B cell (primary cell): ENCODE data around the gene STARD4. TPM values are rescaled to one million over a fixed set of nuclear protein-coding genes. Genes with fewer than 3 reads are reported as not detected.

ENCODE experiments used
- ATAC-seq: fragments of 200-7000 bp; cut with Tn5 transposase; one replicate; pipeline ENCODE4 v1.10.0; 2021; ENCODE audit warnings: low read depth, mild to moderate bottlenecking, moderate number of reproducible peaks, moderate library complexity
- CTCF ChIA-PET: fragments of 350-600 bp; sonication (Branson Sonifier 250); formaldehyde crosslinking; loops from one replicate; lab custom pipeline; 2021; ENCODE audit warnings: antibody characterized with exemption, inconsistent platforms; lab: Charles Lee
- POLR2A ChIA-PET: fragments of 350-600 bp; sonication (Branson Sonifier 250); formaldehyde crosslinking; loops from one replicate; lab custom pipeline; 2021; ENCODE audit warnings: antibody characterized with exemption; lab: Charles Lee
- DNase-seq: peaks from one replicate; pipeline ENCODE4 v3.0.0; 2013
- H2AFZ ChIP-seq: 2 replicates; pipeline ENCODE4 v1.6.1; 2012; ENCODE audit warnings: mild to moderate bottlenecking, low read depth, low read length; ENCODE audit not compliant: insufficient read depth, poor library complexity, severe bottlenecking
- H3K27ac ChIP-seq, 2 donors: 1 replicate in 1 of 2; 2 replicates in 1 of 2; pipeline ENCODE4 v1.5.1; 2012 to 2013; ENCODE audit warnings: low read length in 2 of 2, mild to moderate bottlenecking in 2 of 2, moderate library complexity in 1 of 2
- H3K27me3 ChIP-seq, 4 experiments: fragments of 200-600 bp in 1 of 4; sonication (generic) in 1 of 4; replicated peaks in 1 of 4; 1 replicate in 2 of 4; 2 replicates in 2 of 4; pipeline versions ENCODE4 v1.6.1 to v1.7.0; 2013 to 2016; ENCODE audit warnings: low read length in 3 of 4, mild to moderate bottlenecking in 2 of 4, mixed read lengths in 1 of 4, moderate library complexity in 1 of 4; ENCODE audit not compliant: insufficient read depth in 4 of 4, control insufficient read depth in 3 of 4; ENCODE audit errors: control extremely low read depth in 1 of 4
- H3K36me3 ChIP-seq, 2 experiments: replicated peaks in 1 of 2; 1 replicate in 1 of 2; 2 replicates in 1 of 2; pipeline versions ENCODE4 v1.6.1 to v1.7.1; 2013; ENCODE audit warnings: low read length in 1 of 2; ENCODE audit not compliant: insufficient read depth in 2 of 2, control insufficient read depth in 1 of 2; ENCODE audit errors: control extremely low read depth in 1 of 2, extremely low read depth in 1 of 2
- H3K4me1 ChIP-seq, 2 donors: fragments of 200-600 bp in 1 of 2; sonication (generic) in 1 of 2; 1 replicate in 1 of 2; 2 replicates in 1 of 2; pipeline versions ENCODE4 v1.5.1 to v1.6.1; 2013 to 2017; ENCODE audit warnings: low read length in 2 of 2; ENCODE audit not compliant: control insufficient read depth in 2 of 2, insufficient read depth in 2 of 2
- H3K4me2 ChIP-seq: replicated peaks from 2 replicates; pipeline ENCODE3; 2012; ENCODE audit warnings: mild to moderate bottlenecking, low read depth, low read length; ENCODE audit not compliant: poor library complexity, severe bottlenecking
- H3K4me3 ChIP-seq, 5 experiments: fragments of 200-600 bp in 1 of 5; sonication (generic) in 1 of 5; 1 replicate in 3 of 5; 2 replicates in 2 of 5; pipeline versions ENCODE4 v1.5.1 to v1.7.0; 2011 to 2016; ENCODE audit warnings: low read length in 4 of 5, mild to moderate bottlenecking in 4 of 5, low read depth in 2 of 5, control low read depth in 1 of 5, moderate library complexity in 1 of 5; ENCODE audit not compliant: insufficient read depth in 1 of 5; ENCODE audit errors: control extremely low read depth in 1 of 5, extremely low read depth in 1 of 5
- H3K79me2 ChIP-seq: fragments of 200-600 bp; sonication (generic); one replicate; pipeline ENCODE4 v1.6.0; 2016; ENCODE audit warnings: low read length; ENCODE audit not compliant: control insufficient read depth, insufficient read depth
- H3K9ac ChIP-seq: fragments of 200-600 bp; sonication (generic); 2 replicates; pipeline ENCODE4 v1.6.1; 2017; ENCODE audit warnings: mild to moderate bottlenecking, low read length, moderate library complexity
- H3K9me3 ChIP-seq, 3 donors: one replicate each; pipeline versions ENCODE4 v1.6.1 to v1.7.1; 2013; ENCODE audit warnings: low read length in 2 of 3; ENCODE audit not compliant: control insufficient read depth in 2 of 3, insufficient read depth in 1 of 3; ENCODE audit errors: control extremely low read depth in 1 of 3
- H4K20me1 ChIP-seq: 2 replicates; pipeline ENCODE4 v1.6.0; 2012; ENCODE audit warnings: mild to moderate bottlenecking, low read length; ENCODE audit not compliant: insufficient read depth, control insufficient read depth, poor library complexity, severe bottlenecking
- H3K27ac Mint-ChIP-seq: one replicate; pipeline ENCODE4 v1.8.0; 2021; ENCODE audit warnings: mixed read lengths
- H3K27me3 Mint-ChIP-seq: one replicate; pipeline ENCODE4 v1.8.0; 2021; ENCODE audit warnings: mixed read lengths
- H3K4me1 Mint-ChIP-seq: one replicate; pipeline ENCODE4 v1.8.0; 2021; ENCODE audit warnings: mixed read lengths
- H3K4me3 Mint-ChIP-seq: one replicate; pipeline ENCODE4 v1.8.0; 2021; ENCODE audit warnings: mixed read lengths
- H3K9me3 Mint-ChIP-seq: one replicate; pipeline ENCODE4 v1.8.0; 2022; ENCODE audit warnings: mixed read lengths; ENCODE audit not compliant: insufficient read depth
- EZH2 ChIP-seq: IDR thresholded peaks from 2 replicates; pipeline ENCODE4 v1.6.1; 2012; ENCODE audit warnings: borderline replicate concordance, low read depth, mild to moderate bottlenecking, moderate library complexity, low read length; ENCODE audit not compliant: insufficient read depth, poor library complexity, severe bottlenecking
- WGBS: methylation state at CpG from one replicate; pipeline ENCODE4 v1.1.5; 2013; ENCODE audit warnings: missing lambda C conversion rate; ENCODE audit not compliant: insufficient coverage; 5-methylcytosine and 5-hydroxymethylcytosine counted together
- intact Hi-C: fragments of 100-400 bp; cut with micrococcal nuclease; formaldehyde crosslinking; loops from one replicate; pipeline ENCODE4 v1.10.0; 2022
- polyA plus RNA-seq: library from polyadenylated mRNA; depleted of rRNA; stranded (reverse); fragments of >200 nt; gene quantifications from 2 replicates; pipeline ENCODE4 v1.2.3, GENCODE V29; 2012
- total RNA-seq, 2 donors: library from RNA; stranded (reverse); fragments of 120-200 nt in 1 of 2; gene quantifications; 1 replicate in 1 of 2; 2 replicates in 1 of 2; pipeline versions ENCODE4 v1.2.3 to v1.2.4, GENCODE V29; 2013 to 2022
- TF ChIP-seq, protein P1 (sequence below): fragments of 200-600 bp; IDR thresholded peaks from one replicate; pipeline ENCODE4 v1.8.0; 2022; ENCODE audit warnings: antibody characterized with exemption, mild to moderate bottlenecking

STARD4 gene
- total and polyA plus RNA-seq, 2 donors (not counting 1 experiment from before 2014, with no cell fraction given): 7.6 to 31.1 TPM

- no peaks in the 10 kb centered on the region for H4K20me1 ChIP-seq
- H3K79me2 ChIP-seq: no peaks in the 10 kb centered on the region
- H3K4me3 ChIP-seq: no peak overlapping the region
- TF ChIP-seq, protein P1, sequence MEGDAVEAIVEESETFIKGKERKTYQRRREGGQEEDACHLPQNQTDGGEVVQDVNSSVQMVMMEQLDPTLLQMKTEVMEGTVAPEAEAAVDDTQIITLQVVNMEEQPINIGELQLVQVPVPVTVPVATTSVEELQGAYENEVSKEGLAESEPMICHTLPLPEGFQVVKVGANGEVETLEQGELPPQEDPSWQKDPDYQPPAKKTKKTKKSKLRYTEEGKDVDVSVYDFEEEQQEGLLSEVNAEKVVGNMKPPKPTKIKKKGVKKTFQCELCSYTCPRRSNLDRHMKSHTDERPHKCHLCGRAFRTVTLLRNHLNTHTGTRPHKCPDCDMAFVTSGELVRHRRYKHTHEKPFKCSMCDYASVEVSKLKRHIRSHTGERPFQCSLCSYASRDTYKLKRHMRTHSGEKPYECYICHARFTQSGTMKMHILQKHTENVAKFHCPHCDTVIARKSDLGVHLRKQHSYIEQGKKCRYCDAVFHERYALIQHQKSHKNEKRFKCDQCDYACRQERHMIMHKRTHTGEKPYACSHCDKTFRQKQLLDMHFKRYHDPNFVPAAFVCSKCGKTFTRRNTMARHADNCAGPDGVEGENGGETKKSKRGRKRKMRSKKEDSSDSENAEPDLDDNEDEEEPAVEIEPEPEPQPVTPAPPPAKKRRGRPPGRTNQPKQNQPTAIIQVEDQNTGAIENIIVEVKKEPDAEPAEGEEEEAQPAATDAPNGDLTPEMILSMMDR: peak; percentile 80
- TF ChIP-seq EZH2: no peak
- H3K9me3 ChIP-seq: no peaks in the 10 kb centered on the region
- no peak overlapping the region for H3K9ac ChIP-seq
- peak overlapping the region; percentile 34 for H2AFZ ChIP-seq
- peaks cover 2 to 4% of the 10 kb centered on the region in 2 donors for H3K4me1 ChIP-seq
- no peak overlapping the region for H3K4me3 Mint-ChIP-seq
- H3K27ac Mint-ChIP-seq: no peak overlapping the region
- no peak overlapping the region for H3K27ac ChIP-seq
- WGBS: 30% methylated on average over 7 of the region's 8 CpGs
- H3K27me3 ChIP-seq: peaks cover 0 to 3% (median 0%) of the 10 kb centered on the region in 4 experiments
- peak; percentile 81 for ATAC-seq
- peak; percentile 80 for DNase-seq
- no peaks in the 10 kb centered on the region for H3K36me3 ChIP-seq
- intact Hi-C loops: loop anchor here (1.0 to 5.0 kb wide), 3 partner anchors 287 to 597 kb away; no protein-coding TSS in a partner anchor
- peaks cover 11% of the 10 kb centered on the region for H3K27me3 Mint-ChIP-seq
- peak overlapping the region; percentile 18 for H3K4me2 ChIP-seq
- POLR2A ChIA-PET: no interaction called here
- CTCF ChIA-PET: interaction anchor here (0.6 to 3.3 kb wide), 20 partner anchors 8 to 1208 kb away, joined by 3 to 48 read pairs (median 4); partner anchors contain the start of gene STARD4
- peaks cover 4% of the 10 kb centered on the region for H3K4me1 Mint-ChIP-seq
- H3K9me3 Mint-ChIP-seq: no peaks in the 10 kb centered on the region
These were observed 38.1 kb upstream of the STARD4 start for GRCh38 chr5:111550282-111551020.
